HepG2 (cell line): ENCODE measurements around the gene FOXRED2. TPM values are rescaled to one million over a fixed set of nuclear protein-coding genes. Genes with fewer than 3 reads are reported as not detected.
A peak's percentile ranks its signal among the peaks of the same experiment; 100 is the strongest.

Experiments used
- BRCA1 ChIP-seq: sonication (generic); formaldehyde crosslinking; IDR thresholded peaks from 2 replicates; pipeline ENCODE4 v1.4.0; 2020; ENCODE audit warnings: missing genetic modification reagents
- ERF ChIP-seq: IDR thresholded peaks from 2 replicates; pipeline ENCODE4 v1.6.1; 2018; ENCODE audit warnings: missing biosample characterization, missing genetic modification reagents
- GTF2F1 ChIP-seq: fragments of 150-350 bp; IDR thresholded peaks from 2 replicates; pipeline ENCODE4 v1.6.1; 2014; ENCODE audit warnings: low read length
- NBN ChIP-seq: fragments of 450-650 bp; conservative IDR thresholded peaks from 2 replicates; pipeline ENCODE4 v1.6.1; 2017
- NFKBIZ ChIP-seq: IDR thresholded peaks from 2 replicates; pipeline ENCODE4 v1.6.1; 2018; ENCODE audit warnings: missing genetic modification reagents, missing compliant biosample characterization
- POLR2A ChIP-seq, 2 experiments: IDR thresholded peaks; 2 replicates each; pipeline ENCODE4 v1.6.1; 2011; ENCODE audit warnings: low read depth in 2 of 2, low read length in 2 of 2, mild to moderate bottlenecking in 1 of 2, moderate library complexity in 1 of 2; ENCODE audit not compliant: insufficient read depth in 1 of 2
- POLR2AphosphoS5 ChIP-seq: IDR thresholded peaks from 2 replicates; pipeline ENCODE4 v1.6.1; 2012; ENCODE audit warnings: low read depth, low read length
- RXRB ChIP-seq: IDR thresholded peaks from 2 replicates; pipeline ENCODE4 v1.6.1; 2016; ENCODE audit warnings: borderline replicate concordance, missing genetic modification reagents, missing compliant biosample characterization
- SIN3A ChIP-seq: IDR thresholded peaks from 2 replicates; pipeline ENCODE4 v1.6.1; 2011; ENCODE audit warnings: low read depth, mild to moderate bottlenecking, control low read depth, low read length, borderline replicate concordance
- TBX2 ChIP-seq: sonication (generic); formaldehyde crosslinking; IDR thresholded peaks from 2 replicates; pipeline ENCODE4 v1.5.0; 2020; ENCODE audit warnings: missing genetic modification reagents, mild to moderate bottlenecking, borderline replicate concordance
- ZNF30 ChIP-seq: sonication (generic); formaldehyde crosslinking; IDR thresholded peaks from 2 replicates; pipeline ENCODE4 v1.5.0; 2020; ENCODE audit warnings: mild to moderate bottlenecking, missing genetic modification reagents
- ZNF383 ChIP-seq: sonication (generic); formaldehyde crosslinking; IDR thresholded peaks from 2 replicates; pipeline ENCODE4 v1.4.0; 2020; ENCODE audit warnings: missing genetic modification reagents, mild to moderate bottlenecking, borderline replicate concordance
- ZNF83 ChIP-seq: sonication (generic); formaldehyde crosslinking; IDR thresholded peaks from 2 replicates; pipeline ENCODE4 v1.4.0; 2020; ENCODE audit warnings: missing genetic modification reagents, mild to moderate bottlenecking, borderline replicate concordance
- polyA plus RNA-seq, 8 experiments: library from polyadenylated mRNA; depleted of rRNA in 3 of 8; stranded (reverse) in 7 of 8; unstranded in 1 of 8; fragments of >200 nt; fragmentation: Illumina TruSeq in 4 of 8; extraction: Trizol in 4 of 8; gene quantifications; 2 replicates each; pipeline versions ENCODE4 v1.2.1 to v1.2.3, GENCODE V29; 2011 to 2016; ENCODE audit warnings: low read depth in 4 of 8, missing spikeins in 1 of 8, mixed read lengths in 1 of 8; ENCODE audit not compliant: insufficient read depth in 1 of 8
- total RNA-seq, 5 experiments: library from RNA; depleted of rRNA; stranded (reverse); fragments of >200 nt; fragmentation: Illumina TruSeq; extraction: Trizol; gene quantifications; 2 replicates each; pipeline ENCODE4 v1.2.3, GENCODE V29; 2016; ENCODE audit warnings: low read depth in 1 of 5
- TF ChIP-seq, protein P1 (sequence below): IDR thresholded peaks from 2 replicates; pipeline ENCODE4 v1.6.1; 2016; ENCODE audit warnings: missing biosample characterization, missing genetic modification reagents, low read depth
- TF ChIP-seq, protein P2 (sequence below): sonication (generic); formaldehyde crosslinking; IDR thresholded peaks from 2 replicates; pipeline ENCODE4 v1.5.1; 2020; ENCODE audit warnings: mild to moderate bottlenecking, missing genetic modification reagents, borderline replicate concordance
- TF ChIP-seq, protein P3 (sequence below): sonication (generic); formaldehyde crosslinking; IDR thresholded peaks from 2 replicates; pipeline ENCODE4 v1.4.0; 2020; ENCODE audit warnings: missing genetic modification reagents

The FOXRED2 gene
- total and polyA plus RNA-seq, 2 of the 13 experiments (the other 11 are each of a cell fraction or from before 2014, with no cell fraction given), result 9.3 to 28.1 TPM

DNA sequence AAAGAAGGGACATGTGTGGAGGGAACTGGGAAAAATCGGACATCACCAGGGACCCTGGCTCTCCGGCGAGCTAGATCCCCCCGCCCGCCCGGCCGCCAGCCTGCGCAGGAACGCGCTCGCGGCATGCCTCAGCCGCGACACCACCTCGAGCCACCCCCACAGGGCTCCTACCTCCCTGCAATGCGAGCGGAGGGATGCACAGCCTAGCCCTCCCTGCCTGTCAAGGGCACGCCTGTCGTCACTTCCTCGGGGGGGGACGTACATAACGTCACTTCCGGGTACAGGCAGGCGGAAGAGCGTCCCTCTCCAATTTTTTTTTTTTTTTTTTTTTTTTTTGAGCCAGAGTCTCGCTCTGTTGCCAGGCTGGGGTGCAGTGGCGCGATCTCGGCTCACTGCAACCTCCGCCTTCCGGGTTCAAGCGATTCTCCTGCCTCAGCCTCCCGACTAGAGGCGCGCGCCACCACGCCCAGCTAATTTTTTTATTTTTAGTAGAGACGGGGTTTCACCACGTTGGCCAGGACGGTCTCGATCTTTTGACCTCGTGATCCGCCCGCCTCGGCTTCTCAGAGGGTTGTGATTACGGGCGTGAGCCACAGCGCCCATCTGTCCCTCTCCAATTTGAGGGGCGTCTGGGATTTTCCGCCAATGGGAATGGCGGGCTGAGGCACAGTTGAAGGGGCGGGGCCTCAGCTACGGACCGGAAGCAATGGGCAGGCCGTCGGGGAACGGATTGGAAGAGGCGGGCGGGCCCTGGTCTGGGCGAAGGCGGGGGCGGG is 25.3 kb downstream of the FOXRED2 start, which contains the start of gene TXN2 (continued):
- TF ChIP-seq, protein P1, sequence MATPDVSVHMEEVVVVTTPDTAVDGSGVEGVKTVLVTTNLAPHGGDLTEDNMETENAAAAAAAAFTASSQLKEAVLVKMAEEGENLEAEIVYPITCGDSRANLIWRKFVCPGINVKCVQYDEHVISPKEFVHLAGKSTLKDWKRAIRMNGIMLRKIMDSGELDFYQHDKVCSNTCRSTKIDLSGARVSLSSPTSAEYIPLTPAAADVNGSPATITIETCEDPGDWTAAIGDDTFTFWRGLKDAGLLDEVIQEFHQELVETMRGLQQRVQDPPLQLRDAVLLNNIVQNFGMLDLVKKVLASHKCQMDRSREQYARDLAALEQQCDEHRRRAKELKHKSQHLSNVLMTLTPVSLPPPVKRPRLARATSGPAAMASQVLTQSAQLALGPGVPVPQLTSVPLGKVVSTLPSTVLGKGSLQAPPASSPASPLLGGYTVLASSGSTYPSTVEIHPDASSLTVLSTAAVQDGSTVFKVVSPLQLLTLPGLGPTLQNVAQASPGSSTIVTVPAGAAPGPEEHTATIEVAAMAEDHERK (CRISPR knock-in tag), result peak; percentile 69
- no peak for TF ChIP-seq NFKBIZ (CRISPR knock-in tag)
- no peak for TF ChIP-seq GTF2F1
- TF ChIP-seq ZNF30 (CRISPR knock-in tag), result no peak
- no peak for TF ChIP-seq ZNF383 (CRISPR knock-in tag)
- peak; percentile 86; the same call in 1 of the 2 replicates for TF ChIP-seq SIN3A
- TF ChIP-seq NBN, result no peak
- peak; percentile 28; the same call in 1 of the 2 replicates for TF ChIP-seq TBX2 (CRISPR knock-in tag)
- no peak for TF ChIP-seq ZNF83 (CRISPR knock-in tag)
- TF ChIP-seq, protein P2, sequence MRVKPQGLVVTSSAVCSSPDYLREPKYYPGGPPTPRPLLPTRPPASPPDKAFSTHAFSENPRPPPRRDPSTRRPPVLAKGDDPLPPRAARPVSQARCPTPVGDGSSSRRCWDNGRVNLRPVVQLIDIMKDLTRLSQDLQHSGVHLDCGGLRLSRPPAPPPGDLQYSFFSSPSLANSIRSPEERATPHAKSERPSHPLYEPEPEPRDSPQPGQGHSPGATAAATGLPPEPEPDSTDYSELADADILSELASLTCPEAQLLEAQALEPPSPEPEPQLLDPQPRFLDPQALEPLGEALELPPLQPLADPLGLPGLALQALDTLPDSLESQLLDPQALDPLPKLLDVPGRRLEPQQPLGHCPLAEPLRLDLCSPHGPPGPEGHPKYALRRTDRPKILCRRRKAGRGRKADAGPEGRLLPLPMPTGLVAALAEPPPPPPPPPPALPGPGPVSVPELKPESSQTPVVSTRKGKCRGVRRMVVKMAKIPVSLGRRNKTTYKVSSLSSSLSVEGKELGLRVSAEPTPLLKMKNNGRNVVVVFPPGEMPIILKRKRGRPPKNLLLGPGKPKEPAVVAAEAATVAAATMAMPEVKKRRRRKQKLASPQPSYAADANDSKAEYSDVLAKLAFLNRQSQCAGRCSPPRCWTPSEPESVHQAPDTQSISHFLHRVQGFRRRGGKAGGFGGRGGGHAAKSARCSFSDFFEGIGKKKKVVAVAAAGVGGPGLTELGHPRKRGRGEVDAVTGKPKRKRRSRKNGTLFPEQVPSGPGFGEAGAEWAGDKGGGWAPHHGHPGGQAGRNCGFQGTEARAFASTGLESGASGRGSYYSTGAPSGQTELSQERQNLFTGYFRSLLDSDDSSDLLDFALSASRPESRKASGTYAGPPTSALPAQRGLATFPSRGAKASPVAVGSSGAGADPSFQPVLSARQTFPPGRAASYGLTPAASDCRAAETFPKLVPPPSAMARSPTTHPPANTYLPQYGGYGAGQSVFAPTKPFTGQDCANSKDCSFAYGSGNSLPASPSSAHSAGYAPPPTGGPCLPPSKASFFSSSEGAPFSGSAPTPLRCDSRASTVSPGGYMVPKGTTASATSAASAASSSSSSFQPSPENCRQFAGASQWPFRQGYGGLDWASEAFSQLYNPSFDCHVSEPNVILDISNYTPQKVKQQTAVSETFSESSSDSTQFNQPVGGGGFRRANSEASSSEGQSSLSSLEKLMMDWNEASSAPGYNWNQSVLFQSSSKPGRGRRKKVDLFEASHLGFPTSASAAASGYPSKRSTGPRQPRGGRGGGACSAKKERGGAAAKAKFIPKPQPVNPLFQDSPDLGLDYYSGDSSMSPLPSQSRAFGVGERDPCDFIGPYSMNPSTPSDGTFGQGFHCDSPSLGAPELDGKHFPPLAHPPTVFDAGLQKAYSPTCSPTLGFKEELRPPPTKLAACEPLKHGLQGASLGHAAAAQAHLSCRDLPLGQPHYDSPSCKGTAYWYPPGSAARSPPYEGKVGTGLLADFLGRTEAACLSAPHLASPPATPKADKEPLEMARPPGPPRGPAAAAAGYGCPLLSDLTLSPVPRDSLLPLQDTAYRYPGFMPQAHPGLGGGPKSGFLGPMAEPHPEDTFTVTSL, result peak; percentile 25; the same call in 1 of the 2 replicates
- no peak for TF ChIP-seq RXRB (CRISPR knock-in tag)
- peak; percentile 85 for TF ChIP-seq POLR2AphosphoS5
- TF ChIP-seq BRCA1 (CRISPR knock-in tag), result 0 out of 2 replicates have a peak, but pooled peaks have one; percentile 44
- peak; percentile 89 to 90 for TF ChIP-seq POLR2A (IDR thresholded peaks at IDR 0.05; ENCODE audit: insufficient read depth in 1 of 2, low read depth in 2 of 2, low read length in 2 of 2)
- TF ChIP-seq, protein P3, sequence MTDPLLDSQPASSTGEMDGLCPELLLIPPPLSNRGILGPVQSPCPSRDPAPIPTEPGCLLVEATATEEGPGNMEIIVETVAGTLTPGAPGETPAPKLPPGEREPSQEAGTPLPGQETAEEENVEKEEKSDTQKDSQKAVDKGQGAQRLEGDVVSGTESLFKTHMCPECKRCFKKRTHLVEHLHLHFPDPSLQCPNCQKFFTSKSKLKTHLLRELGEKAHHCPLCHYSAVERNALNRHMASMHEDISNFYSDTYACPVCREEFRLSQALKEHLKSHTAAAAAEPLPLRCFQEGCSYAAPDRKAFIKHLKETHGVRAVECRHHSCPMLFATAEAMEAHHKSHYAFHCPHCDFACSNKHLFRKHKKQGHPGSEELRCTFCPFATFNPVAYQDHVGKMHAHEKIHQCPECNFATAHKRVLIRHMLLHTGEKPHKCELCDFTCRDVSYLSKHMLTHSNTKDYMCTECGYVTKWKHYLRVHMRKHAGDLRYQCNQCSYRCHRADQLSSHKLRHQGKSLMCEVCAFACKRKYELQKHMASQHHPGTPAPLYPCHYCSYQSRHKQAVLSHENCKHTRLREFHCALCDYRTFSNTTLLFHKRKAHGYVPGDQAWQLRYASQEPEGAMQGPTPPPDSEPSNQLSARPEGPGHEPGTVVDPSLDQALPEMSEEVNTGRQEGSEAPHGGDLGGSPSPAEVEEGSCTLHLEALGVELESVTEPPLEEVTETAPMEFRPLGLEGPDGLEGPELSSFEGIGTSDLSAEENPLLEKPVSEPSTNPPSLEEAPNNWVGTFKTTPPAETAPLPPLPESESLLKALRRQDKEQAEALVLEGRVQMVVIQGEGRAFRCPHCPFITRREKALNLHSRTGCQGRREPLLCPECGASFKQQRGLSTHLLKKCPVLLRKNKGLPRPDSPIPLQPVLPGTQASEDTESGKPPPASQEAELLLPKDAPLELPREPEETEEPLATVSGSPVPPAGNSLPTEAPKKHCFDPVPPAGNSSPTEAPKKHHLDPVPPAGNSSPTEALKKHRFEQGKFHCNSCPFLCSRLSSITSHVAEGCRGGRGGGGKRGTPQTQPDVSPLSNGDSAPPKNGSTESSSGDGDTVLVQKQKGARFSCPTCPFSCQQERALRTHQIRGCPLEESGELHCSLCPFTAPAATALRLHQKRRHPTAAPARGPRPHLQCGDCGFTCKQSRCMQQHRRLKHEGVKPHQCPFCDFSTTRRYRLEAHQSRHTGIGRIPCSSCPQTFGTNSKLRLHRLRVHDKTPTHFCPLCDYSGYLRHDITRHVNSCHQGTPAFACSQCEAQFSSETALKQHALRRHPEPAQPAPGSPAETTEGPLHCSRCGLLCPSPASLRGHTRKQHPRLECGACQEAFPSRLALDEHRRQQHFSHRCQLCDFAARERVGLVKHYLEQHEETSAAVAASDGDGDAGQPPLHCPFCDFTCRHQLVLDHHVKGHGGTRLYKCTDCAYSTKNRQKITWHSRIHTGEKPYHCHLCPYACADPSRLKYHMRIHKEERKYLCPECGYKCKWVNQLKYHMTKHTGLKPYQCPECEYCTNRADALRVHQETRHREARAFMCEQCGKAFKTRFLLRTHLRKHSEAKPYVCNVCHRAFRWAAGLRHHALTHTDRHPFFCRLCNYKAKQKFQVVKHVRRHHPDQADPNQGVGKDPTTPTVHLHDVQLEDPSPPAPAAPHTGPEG, result peak; percentile 81; the same call in 1 of the 2 replicates
- TF ChIP-seq ERF (CRISPR knock-in tag), result peak; percentile 53; the same call in 1 of the 2 replicates
